GM12872 (cell line): ENCODE data around the gene CYB561D2.

Experiments
- TF ChIP-seq, protein P1 (sequence below): IDR thresholded peaks from 3 replicates; pipeline ENCODE4 v1.5.1; 2011; ENCODE audit warnings: low read depth, mild to moderate bottlenecking, low read length, moderate library complexity; ENCODE audit not compliant: insufficient read depth

Gene CYB561D2

GRCh38 chr3:50375258-50375931 is 24.7 kb downstream of the CYB561D2 start:
- TF ChIP-seq, protein P1, sequence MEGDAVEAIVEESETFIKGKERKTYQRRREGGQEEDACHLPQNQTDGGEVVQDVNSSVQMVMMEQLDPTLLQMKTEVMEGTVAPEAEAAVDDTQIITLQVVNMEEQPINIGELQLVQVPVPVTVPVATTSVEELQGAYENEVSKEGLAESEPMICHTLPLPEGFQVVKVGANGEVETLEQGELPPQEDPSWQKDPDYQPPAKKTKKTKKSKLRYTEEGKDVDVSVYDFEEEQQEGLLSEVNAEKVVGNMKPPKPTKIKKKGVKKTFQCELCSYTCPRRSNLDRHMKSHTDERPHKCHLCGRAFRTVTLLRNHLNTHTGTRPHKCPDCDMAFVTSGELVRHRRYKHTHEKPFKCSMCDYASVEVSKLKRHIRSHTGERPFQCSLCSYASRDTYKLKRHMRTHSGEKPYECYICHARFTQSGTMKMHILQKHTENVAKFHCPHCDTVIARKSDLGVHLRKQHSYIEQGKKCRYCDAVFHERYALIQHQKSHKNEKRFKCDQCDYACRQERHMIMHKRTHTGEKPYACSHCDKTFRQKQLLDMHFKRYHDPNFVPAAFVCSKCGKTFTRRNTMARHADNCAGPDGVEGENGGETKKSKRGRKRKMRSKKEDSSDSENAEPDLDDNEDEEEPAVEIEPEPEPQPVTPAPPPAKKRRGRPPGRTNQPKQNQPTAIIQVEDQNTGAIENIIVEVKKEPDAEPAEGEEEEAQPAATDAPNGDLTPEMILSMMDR, result peak; percentile 15; the same call in 1 of the 3 replicates

DNA sequence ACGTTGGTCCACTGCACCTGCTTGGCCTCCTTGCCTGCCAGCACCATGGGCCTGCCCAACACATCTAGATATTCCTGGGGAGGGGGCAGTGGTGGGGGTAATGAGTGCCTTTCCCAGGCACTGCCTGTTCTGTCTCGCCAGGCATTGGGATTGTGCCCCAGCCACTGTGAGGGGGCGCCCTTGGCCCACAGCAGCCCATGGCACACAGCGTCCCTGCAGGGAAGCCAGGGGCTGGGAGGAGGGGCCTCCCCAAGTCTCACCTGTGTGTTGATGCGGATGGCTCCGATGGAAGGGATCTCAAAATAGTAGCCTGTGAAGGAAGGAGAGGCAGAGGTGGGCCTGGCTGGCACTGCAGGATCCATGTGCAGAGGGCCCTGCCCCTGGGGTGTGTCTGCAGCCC is 27.4 kb downstream of the CYB561D2 start:
- TF ChIP-seq, protein P1, result no peak

DNA sequence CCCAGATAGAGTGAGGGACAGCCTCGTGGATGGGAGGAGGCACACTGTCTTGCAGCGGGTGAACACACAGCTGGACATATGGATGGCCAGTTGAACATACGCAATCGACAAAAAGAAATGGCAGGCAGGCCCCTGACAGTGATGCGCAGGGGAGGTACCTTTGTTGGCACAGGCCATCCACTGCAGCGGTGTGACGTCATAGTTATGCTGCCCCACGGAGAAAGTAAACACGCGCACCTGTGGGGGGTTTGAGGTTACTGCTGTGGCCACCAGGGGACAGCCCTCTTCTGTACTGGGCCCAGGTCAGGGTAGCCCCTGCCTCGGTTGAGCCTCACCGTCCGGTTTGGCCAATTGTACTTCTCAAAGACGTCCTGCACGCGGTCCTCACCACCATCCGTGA is 28.1 kb downstream of the CYB561D2 start:
- TF ChIP-seq, protein P1, result no peak

DNA sequence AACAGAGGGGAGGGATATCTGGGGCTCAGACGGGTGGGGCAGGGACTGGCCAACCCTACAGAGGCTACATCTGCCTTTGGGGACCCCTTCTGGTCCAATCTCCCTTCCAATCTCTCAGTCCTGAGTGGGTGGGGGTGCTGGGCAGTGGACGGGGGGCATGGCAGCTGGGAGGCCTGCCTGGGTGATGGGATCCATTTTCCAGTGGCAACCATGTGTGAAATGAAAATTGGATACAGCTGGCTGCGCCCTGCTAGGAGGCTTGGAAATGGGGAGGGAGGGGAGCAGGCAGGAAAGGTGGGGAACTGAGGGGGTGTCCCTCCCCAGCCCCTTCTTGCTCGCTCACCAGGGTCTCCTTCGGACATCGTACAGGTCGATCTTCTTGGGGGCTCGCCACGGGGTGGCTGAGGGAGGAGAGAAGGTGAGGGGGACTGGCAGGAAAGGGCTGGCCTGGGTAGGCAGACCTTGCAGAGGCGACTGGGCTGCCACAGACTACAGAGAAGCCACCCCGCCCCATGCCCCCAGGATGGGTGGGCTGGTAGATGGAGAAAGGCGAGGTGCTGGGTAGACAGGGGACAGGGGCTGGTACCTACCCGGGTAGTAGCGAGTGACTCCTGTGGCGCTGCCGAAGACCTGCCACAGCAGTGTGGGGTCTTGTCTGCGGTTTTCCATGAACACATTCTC is 29.9 kb downstream of the CYB561D2 start:
- TF ChIP-seq, protein P1, result no peak

DNA sequence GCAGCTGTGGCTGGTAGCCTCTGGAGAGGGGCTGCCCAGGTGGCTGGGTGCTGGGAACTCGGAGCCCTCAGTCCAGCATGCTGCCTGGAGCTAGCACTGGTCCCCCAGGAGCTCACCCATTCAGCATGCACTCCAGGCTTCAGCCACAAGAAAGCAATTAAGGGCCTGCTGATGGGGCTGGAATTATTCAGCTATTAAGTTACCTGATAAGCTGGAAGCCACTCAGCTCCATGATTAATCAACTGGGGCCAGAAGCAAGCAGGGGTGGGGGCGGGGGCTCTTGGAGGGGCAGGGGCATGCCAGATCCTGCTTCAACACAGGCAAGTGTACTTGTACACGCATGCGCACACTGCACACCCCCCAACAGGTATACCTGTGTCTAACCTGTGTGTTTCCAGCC is 30.7 kb downstream of the CYB561D2 start:
- TF ChIP-seq, protein P1, result no peak

DNA sequence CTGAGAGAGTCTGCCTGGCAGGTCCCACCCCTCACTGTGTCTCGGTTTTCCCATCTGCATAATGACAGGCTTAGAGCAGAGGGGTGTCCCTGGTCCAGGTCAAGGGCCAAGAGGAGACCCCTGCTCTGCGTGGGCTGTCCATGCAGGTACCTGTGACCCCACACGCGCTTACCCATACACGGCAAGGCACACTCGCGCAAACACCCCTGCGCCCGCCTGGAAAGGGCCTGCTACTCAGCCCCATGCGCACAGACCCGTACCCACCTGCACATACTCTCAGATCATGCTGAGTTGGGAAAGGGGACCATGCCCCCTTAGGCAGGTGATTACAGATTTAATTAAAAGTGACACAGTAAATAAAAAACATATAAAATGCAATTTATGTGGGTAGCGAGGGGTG is 32.1 kb downstream of the CYB561D2 start:
- TF ChIP-seq, protein P1, result no peak

DNA sequence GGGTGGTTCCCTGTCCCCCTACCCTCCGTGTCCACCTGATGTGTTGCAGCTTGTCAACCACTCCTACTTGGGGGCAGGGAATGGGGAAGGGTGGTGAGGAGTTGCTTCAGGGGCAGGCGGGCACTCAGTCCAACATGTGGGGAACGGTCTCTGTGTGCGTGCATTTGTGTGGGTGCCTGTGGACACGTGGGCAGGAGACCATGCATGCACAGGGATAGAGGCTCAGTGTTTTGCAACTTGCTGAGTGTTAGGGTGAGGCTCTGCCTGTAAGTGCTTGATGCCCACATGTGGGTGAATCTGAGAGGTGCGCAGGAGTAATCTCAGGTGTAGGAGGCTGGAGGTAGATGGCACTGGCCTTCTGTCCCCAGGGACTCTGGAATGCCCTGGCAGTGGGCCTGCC is 33.1 kb downstream of the CYB561D2 start:
- TF ChIP-seq, protein P1, result no peak
